Measurements from ENCODE around the gene CD58. TPM values are rescaled to one million over a fixed set of nuclear protein-coding genes. Genes with fewer than 3 reads are reported as not detected.

Gene CD58
- polyA plus RNA-seq, 1 donor (not counting 4 experiments of a cell fraction or from before 2014, with no cell fraction given) = 38.6 TPM

DNA sequence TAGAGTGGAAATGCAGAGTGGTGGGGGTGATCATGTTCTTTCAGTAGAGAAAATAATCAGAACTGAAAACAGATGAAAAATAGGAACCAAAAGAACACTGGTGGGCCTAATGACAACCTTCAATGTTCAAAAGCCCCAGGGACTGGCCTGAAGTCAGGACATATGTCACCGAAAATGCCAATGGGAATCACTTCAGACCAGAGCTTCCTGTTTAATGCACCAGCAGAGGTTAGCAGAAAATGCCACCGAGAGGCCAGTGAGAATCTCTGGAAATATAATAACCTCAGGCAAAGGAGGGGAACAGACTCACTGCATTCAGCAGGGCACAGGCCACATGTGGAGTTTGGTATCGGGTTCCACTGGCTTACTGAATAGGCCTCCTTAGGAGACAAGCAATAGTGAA lies 15.9 kb upstream of the CD58 start:
- DNase-seq (ENCODE audit: low read depth, low spot score) = no peak

DNA sequence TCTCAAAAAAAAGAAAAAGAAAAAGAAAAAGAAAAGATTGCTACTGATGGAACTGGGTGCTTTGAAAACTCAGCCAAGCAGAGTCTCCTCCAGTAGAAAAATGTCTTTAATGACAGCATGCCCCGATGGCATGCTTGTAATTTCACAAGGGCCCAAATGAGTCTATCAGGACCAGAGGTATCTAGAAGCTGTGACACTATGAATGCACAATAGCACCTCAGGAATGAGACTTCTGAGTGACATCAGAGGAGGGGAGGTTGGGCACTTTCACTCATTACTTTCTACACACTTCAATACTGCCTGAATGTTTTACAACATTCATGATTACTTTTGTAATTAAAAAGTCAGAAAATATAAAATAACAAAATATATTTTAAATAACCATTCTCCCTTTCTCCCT lies 15.1 kb upstream of the CD58 start:
- Histone ChIP-seq H3K4me2 (ENCODE audit: control insufficient read depth, extremely low read depth, insufficient read depth, low read depth, low read length) (no peak overlapping the region), H3K79me2 (ENCODE audit: control insufficient read depth, insufficient read depth, low read length) (no peaks in the 10 kb centered on the region), H3K4me3 (ENCODE audit: control insufficient read depth in 2 of 3, extremely low read depth in 1 of 3, insufficient read depth in 2 of 3, low read depth in 1 of 3, low read length in 3 of 3) (no peak overlapping the region), H3K9me3 (ENCODE audit: control insufficient read depth, low read depth, low read length) (no peaks in the 10 kb centered on the region), H3K27ac (ENCODE audit: control insufficient read depth, insufficient read depth, low read length) (no peak overlapping the region), H3K4me1 (ENCODE audit: control insufficient read depth, extremely low read depth, insufficient read depth, low read length) (peaks cover 10% of the 10 kb centered on the region), H3K9me1 (ENCODE audit: control insufficient read depth, extremely low read depth, insufficient read depth, low read length) (no peaks in the 10 kb centered on the region), H3K36me3 (ENCODE audit: control insufficient read depth in 2 of 2, extremely low read depth in 1 of 2, insufficient read depth in 2 of 2, low read length in 2 of 2) (peaks cover 7 to 20% of the 10 kb centered on the region in 2 experiments), H3K9ac (ENCODE audit: control insufficient read depth, extremely low read depth, insufficient read depth, low read length) (no peak overlapping the region), H3K27me3 (ENCODE audit: control insufficient read depth, extremely low read depth, insufficient read depth, low read length) (no peaks in the 10 kb centered on the region), H2AFZ (ENCODE audit: control insufficient read depth, low read length) (no peak overlapping the region), H4K20me1 (ENCODE audit: control insufficient read depth, extremely low read depth, insufficient read depth, low read length) (no peaks in the 10 kb centered on the region)
- DNase-seq (ENCODE audit: low read depth, low spot score) (no peak), FAIRE-seq (no peak)
- TF ChIP-seq, protein P1, sequence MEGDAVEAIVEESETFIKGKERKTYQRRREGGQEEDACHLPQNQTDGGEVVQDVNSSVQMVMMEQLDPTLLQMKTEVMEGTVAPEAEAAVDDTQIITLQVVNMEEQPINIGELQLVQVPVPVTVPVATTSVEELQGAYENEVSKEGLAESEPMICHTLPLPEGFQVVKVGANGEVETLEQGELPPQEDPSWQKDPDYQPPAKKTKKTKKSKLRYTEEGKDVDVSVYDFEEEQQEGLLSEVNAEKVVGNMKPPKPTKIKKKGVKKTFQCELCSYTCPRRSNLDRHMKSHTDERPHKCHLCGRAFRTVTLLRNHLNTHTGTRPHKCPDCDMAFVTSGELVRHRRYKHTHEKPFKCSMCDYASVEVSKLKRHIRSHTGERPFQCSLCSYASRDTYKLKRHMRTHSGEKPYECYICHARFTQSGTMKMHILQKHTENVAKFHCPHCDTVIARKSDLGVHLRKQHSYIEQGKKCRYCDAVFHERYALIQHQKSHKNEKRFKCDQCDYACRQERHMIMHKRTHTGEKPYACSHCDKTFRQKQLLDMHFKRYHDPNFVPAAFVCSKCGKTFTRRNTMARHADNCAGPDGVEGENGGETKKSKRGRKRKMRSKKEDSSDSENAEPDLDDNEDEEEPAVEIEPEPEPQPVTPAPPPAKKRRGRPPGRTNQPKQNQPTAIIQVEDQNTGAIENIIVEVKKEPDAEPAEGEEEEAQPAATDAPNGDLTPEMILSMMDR (optimal IDR thresholded peaks at IDR 0.05 in 1 of 3, IDR thresholded peaks at IDR 0.05 in 1 of 3, conservative IDR thresholded peaks at IDR 0.05 in 1 of 3; ENCODE audit: extremely low read depth in 1 of 3, insufficient read depth in 2 of 3, low read length in 3 of 3) = no peak
- TF ChIP-seq EZH2 (IDR thresholded peaks at IDR 0.05; ENCODE audit: low read length) = no peak
- dilution Hi-C loops (cut with MboI; ENCODE audit: extremely low pct_ligation_motif_present, low sequenced_read_pairs) = no loop called here

More for the DNA sequence above, 15.9 kb upstream of the CD58 start:
- H3K27me3 ChIP-seq (ENCODE audit: control insufficient read depth, extremely low read depth, insufficient read depth, low read length) = no peaks in the 10 kb centered on the region
- dilution Hi-C loops (cut with MboI; ENCODE audit: extremely low pct_ligation_motif_present, low sequenced_read_pairs) = no loop called here
- H3K9me1 ChIP-seq (ENCODE audit: control insufficient read depth, extremely low read depth, insufficient read depth, low read length) = no peaks in the 10 kb centered on the region
- H4K20me1 ChIP-seq (ENCODE audit: control insufficient read depth, extremely low read depth, insufficient read depth, low read length) = no peaks in the 10 kb centered on the region
- no peaks in the 10 kb centered on the region for H3K79me2 ChIP-seq (ENCODE audit: control insufficient read depth, insufficient read depth, low read length)
- H3K27ac ChIP-seq (ENCODE audit: control insufficient read depth, insufficient read depth, low read length) = no peak overlapping the region
- no peak overlapping the region for H3K9ac ChIP-seq (ENCODE audit: control insufficient read depth, extremely low read depth, insufficient read depth, low read length)
- H3K9me3 ChIP-seq (ENCODE audit: control insufficient read depth, low read depth, low read length) = no peaks in the 10 kb centered on the region
- H2AFZ ChIP-seq (ENCODE audit: control insufficient read depth, low read length) = no peak overlapping the region
- no peak for TF ChIP-seq EZH2 (IDR thresholded peaks at IDR 0.05; ENCODE audit: low read length)
- TF ChIP-seq, protein P1 (optimal IDR thresholded peaks at IDR 0.05 in 1 of 3, IDR thresholded peaks at IDR 0.05 in 1 of 3, conservative IDR thresholded peaks at IDR 0.05 in 1 of 3; ENCODE audit: extremely low read depth in 1 of 3, insufficient read depth in 2 of 3, low read length in 3 of 3) = no peak
- H3K4me2 ChIP-seq (ENCODE audit: control insufficient read depth, extremely low read depth, insufficient read depth, low read depth, low read length) = no peak overlapping the region
- H3K4me3 ChIP-seq (ENCODE audit: control insufficient read depth in 2 of 3, extremely low read depth in 1 of 3, insufficient read depth in 2 of 3, low read depth in 1 of 3, low read length in 3 of 3) = no peak overlapping the region
- FAIRE-seq = no peak
- peaks cover 13% of the 10 kb centered on the region for H3K4me1 ChIP-seq (ENCODE audit: control insufficient read depth, extremely low read depth, insufficient read depth, low read length)
- H3K36me3 ChIP-seq (ENCODE audit: control insufficient read depth in 2 of 2, extremely low read depth in 1 of 2, insufficient read depth in 2 of 2, low read length in 2 of 2) = peaks cover 4 to 20% of the 10 kb centered on the region in 2 experiments

Measured in keratinocyte (primary cell).